ENCODE data around the gene AGK. TPM values are rescaled to one million over a fixed set of nuclear protein-coding genes. Genes with fewer than 3 reads are reported as not detected.

Gene AGK
- total RNA-seq, 1 experiment from 2014 or later = 32.2 TPM

GRCh38 chr7:141612861-141613260 lies 61.7 kb downstream of the AGK start:
- ATAC-seq (no peak), DNase-seq (ENCODE audit: low spot score) (no peak)
- CTCF ChIA-PET = no interaction called here
- no peaks in the 10 kb centered on the region for H3K27me3 Mint-ChIP-seq (ENCODE audit: low read depth)
- no peak overlapping the region for H3K27ac Mint-ChIP-seq
- no peak overlapping the region for H3K4me3 Mint-ChIP-seq
- H3K4me1 Mint-ChIP-seq = peaks cover 13% of the 10 kb centered on the region
- peaks cover 40% of the 10 kb centered on the region for H3K36me3 Mint-ChIP-seq
- H3K9me3 Mint-ChIP-seq = peaks cover 21% of the 10 kb centered on the region
- no peak for TF ChIP-seq FOXJ3 (CRISPR knock-in tag; IDR thresholded peaks at IDR 0.05; ENCODE audit: borderline replicate concordance)
- TF ChIP-seq ERG (CRISPR knock-in tag; IDR thresholded peaks at IDR 0.05) = no peak
- no peak for TF ChIP-seq MAX (CRISPR knock-in tag; IDR thresholded peaks at IDR 0.05)
- TF ChIP-seq ATF6 (CRISPR knock-in tag; IDR thresholded peaks at IDR 0.05) = no peak
- TF ChIP-seq, protein P1, sequence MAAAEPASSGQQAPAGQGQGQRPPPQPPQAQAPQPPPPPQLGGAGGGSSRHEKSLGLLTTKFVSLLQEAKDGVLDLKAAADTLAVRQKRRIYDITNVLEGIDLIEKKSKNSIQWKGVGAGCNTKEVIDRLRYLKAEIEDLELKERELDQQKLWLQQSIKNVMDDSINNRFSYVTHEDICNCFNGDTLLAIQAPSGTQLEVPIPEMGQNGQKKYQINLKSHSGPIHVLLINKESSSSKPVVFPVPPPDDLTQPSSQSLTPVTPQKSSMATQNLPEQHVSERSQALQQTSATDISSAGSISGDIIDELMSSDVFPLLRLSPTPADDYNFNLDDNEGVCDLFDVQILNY (CRISPR knock-in tag; IDR thresholded peaks at IDR 0.05) = no peak
- no peak for TF ChIP-seq ZNF423 (CRISPR knock-in tag; IDR thresholded peaks at IDR 0.05)
- TF ChIP-seq HMGA2 (CRISPR knock-in tag; IDR thresholded peaks at IDR 0.05) = no peak
- no peak for TF ChIP-seq NR1H2 (CRISPR knock-in tag; IDR thresholded peaks at IDR 0.05)
- POLR2A ChIA-PET = no interaction called here

- DNase-seq (ENCODE audit: low spot score) (no peak), ATAC-seq (no peak)
- H3K4me1 Mint-ChIP-seq = no peaks in the 10 kb centered on the region
- ChIA-PET POLR2A (interaction anchor here (0.6 kb wide), 1 partner anchor 82 kb away, joined by 3 read pairs; no protein-coding TSS in a partner anchor), CTCF (interaction anchor here (1.1 kb wide), 1 partner anchor 32 kb away, joined by 3 read pairs; no protein-coding TSS in a partner anchor)
- peaks cover under 1% of the 10 kb centered on the region for H3K9me3 Mint-ChIP-seq
- H3K27ac Mint-ChIP-seq = no peak overlapping the region
- peaks cover 16% of the 10 kb centered on the region for H3K36me3 Mint-ChIP-seq
- no peak overlapping the region for H3K4me3 Mint-ChIP-seq
- H3K27me3 Mint-ChIP-seq (ENCODE audit: low read depth) = no peaks in the 10 kb centered on the region
- TF ChIP-seq, protein P2, sequence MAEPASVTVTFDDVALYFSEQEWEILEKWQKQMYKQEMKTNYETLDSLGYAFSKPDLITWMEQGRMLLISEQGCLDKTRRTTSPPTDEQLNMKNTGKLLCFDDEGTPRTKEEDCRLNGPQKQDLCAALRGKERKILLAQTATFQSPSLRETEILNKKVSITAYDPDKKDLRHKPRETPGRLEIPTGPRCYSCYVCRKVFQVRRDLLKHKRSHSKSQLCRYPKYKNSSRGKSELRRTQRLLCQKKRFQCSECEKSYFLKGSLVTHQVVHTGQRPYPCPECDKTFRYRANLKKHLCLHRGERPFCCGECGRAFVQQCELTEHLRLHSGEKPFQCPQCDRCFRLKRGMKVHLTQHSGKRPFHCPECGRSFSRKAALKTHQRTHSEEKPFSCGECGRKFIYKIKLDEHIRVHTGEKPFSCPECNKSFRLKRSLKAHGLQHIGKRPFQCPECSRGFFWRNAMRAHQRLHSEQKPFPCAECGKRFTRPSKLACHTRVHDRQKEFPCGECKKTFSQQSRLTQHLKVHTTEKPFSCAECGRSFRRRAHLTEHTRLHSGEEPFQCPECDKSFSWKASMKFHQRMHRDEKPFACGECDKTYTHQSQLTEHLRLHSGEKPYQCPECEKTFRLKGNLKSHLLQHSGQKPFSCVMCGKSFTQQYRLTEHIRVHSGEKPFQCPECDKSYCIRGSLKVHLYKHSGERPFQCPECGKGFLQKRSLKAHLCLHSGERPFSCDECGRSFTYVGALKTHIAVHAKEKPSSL (CRISPR knock-in tag; conservative IDR thresholded peaks at IDR 0.05) = no peak
- TF ChIP-seq ZNF396 (CRISPR knock-in tag; IDR thresholded peaks at IDR 0.05; ENCODE audit: borderline replicate concordance) = no peak
- TF ChIP-seq, protein P3, sequence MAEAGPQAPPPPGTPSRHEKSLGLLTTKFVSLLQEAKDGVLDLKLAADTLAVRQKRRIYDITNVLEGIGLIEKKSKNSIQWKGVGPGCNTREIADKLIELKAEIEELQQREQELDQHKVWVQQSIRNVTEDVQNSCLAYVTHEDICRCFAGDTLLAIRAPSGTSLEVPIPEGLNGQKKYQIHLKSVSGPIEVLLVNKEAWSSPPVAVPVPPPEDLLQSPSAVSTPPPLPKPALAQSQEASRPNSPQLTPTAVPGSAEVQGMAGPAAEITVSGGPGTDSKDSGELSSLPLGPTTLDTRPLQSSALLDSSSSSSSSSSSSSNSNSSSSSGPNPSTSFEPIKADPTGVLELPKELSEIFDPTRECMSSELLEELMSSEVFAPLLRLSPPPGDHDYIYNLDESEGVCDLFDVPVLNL (CRISPR knock-in tag; IDR thresholded peaks at IDR 0.05; ENCODE audit: borderline replicate concordance, low read depth) = no peak
- TF ChIP-seq ZNF423 (CRISPR knock-in tag; IDR thresholded peaks at IDR 0.05) = no peak
- no peak for TF ChIP-seq ZNF671 (CRISPR knock-in tag; IDR thresholded peaks at IDR 0.05)
- TF ChIP-seq CBFB (CRISPR knock-in tag; IDR thresholded peaks at IDR 0.05; ENCODE audit: low read depth) = no peak
- no peak for TF ChIP-seq IRF1 (CRISPR knock-in tag; IDR thresholded peaks at IDR 0.05)
- TF ChIP-seq, protein P4, sequence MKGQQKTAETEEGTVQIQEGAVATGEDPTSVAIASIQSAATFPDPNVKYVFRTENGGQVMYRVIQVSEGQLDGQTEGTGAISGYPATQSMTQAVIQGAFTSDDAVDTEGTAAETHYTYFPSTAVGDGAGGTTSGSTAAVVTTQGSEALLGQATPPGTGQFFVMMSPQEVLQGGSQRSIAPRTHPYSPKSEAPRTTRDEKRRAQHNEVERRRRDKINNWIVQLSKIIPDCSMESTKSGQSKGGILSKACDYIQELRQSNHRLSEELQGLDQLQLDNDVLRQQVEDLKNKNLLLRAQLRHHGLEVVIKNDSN (CRISPR knock-in tag; IDR thresholded peaks at IDR 0.05) = no peak
- TF ChIP-seq, protein P5, sequence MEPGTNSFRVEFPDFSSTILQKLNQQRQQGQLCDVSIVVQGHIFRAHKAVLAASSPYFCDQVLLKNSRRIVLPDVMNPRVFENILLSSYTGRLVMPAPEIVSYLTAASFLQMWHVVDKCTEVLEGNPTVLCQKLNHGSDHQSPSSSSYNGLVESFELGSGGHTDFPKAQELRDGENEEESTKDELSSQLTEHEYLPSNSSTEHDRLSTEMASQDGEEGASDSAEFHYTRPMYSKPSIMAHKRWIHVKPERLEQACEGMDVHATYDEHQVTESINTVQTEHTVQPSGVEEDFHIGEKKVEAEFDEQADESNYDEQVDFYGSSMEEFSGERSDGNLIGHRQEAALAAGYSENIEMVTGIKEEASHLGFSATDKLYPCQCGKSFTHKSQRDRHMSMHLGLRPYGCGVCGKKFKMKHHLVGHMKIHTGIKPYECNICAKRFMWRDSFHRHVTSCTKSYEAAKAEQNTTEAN (CRISPR knock-in tag; IDR thresholded peaks at IDR 0.05) = no peak
- TF ChIP-seq, protein P1 (CRISPR knock-in tag; IDR thresholded peaks at IDR 0.05) = no peak
- TF ChIP-seq, protein P6, sequence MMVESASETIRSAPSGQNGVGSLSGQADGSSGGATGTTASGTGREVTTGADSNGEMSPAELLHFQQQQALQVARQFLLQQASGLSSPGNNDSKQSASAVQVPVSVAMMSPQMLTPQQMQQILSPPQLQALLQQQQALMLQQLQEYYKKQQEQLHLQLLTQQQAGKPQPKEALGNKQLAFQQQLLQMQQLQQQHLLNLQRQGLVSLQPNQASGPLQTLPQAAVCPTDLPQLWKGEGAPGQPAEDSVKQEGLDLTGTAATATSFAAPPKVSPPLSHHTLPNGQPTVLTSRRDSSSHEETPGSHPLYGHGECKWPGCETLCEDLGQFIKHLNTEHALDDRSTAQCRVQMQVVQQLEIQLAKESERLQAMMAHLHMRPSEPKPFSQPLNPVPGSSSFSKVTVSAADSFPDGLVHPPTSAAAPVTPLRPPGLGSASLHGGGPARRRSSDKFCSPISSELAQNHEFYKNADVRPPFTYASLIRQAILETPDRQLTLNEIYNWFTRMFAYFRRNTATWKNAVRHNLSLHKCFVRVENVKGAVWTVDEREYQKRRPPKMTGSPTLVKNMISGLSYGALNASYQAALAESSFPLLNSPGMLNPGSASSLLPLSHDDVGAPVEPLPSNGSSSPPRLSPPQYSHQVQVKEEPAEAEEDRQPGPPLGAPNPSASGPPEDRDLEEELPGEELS (CRISPR knock-in tag; IDR thresholded peaks at IDR 0.05) = no peak
- TF ChIP-seq SOX15 (CRISPR knock-in tag; IDR thresholded peaks at IDR 0.05) = no peak
Observed at GRCh38 chr7:141617280-141617679, 66.1 kb downstream of the AGK start.
